GM12878 (cell line): ENCODE data around the gene KASH5. TPM values are rescaled to one million over a fixed set of nuclear protein-coding genes. Genes with fewer than 3 reads are reported as not detected.

Source experiments
- ATAC-seq: fragments of 200-7000 bp; cut with Tn5 transposase; 3 replicates; pipeline ENCODE4 v1.9.1; 2020; ENCODE audit warnings: mild to moderate bottlenecking, moderate library complexity
- BruUV-seq: library from RNA; stranded (reverse); fragments of 400-500 nt; replicated peaks from 2 replicates; lab custom pipeline; 2021; lab: Mats Ljungman, UMichigan
- CTCF ChIA-PET: fragments of 300-600 bp; sonication (Branson Sonifier 250); formaldehyde crosslinking; extraction: SDS; loops from one replicate; lab custom pipeline; 2021; ENCODE audit warnings: inconsistent platforms; lab: Yijun Ruan, JAX
- POLR2A ChIA-PET: fragments of 350-600 bp; formaldehyde crosslinking; extraction: SDS; loops from one replicate; lab custom pipeline; 2021; ENCODE audit warnings: inconsistent platforms; lab: Charles Lee
- RAD21 ChIA-PET: fragments of 300-600 bp; sonication (Branson Sonifier 250); formaldehyde crosslinking; loops from one replicate; lab custom pipeline; 2023; ENCODE audit warnings: antibody characterized with exemption; ENCODE audit not compliant: unreplicated experiment; lab: Charles Lee
- SMC1A ChIA-PET: fragments of 300-600 bp; sonication (Branson Sonifier 250); formaldehyde crosslinking; loops from one replicate; lab custom pipeline; 2023; ENCODE audit not compliant: unreplicated experiment, uncharacterized antibody; lab: Charles Lee
- DNase-seq: peaks from one replicate; pipeline ENCODE4 v3.0.0-alpha.2; 2011; ENCODE audit warnings: low read depth, low spot score
- FAIRE-seq: peaks from 3 replicates; lab custom pipeline; 2011; peaks lifted over from hg19 to GRCh38; lab: Jason Lieb, UNC
- H2AFZ ChIP-seq: 2 replicates; pipeline ENCODE4 v1.6.0; 2011; ENCODE audit warnings: low read depth, low read length, control low read depth; ENCODE audit not compliant: control insufficient read depth
- H3K27ac ChIP-seq: 2 replicates; pipeline ENCODE4 v1.5.1; 2011; ENCODE audit warnings: control low read depth; ENCODE audit not compliant: control insufficient read depth, insufficient read depth
- H3K27me3 ChIP-seq, 2 experiments: replicated peaks in 1 of 2; 2 replicates each; pipeline versions ENCODE4 v1.6.0 to v1.6.1; 2011; ENCODE audit warnings: low read length in 1 of 2; ENCODE audit not compliant: control insufficient read depth in 2 of 2, insufficient read depth in 2 of 2
- H3K36me3 ChIP-seq, 2 experiments: 2 replicates each; pipeline ENCODE4 v1.5.1; 2011; ENCODE audit warnings: low read length in 1 of 2; ENCODE audit not compliant: control insufficient read depth in 2 of 2, insufficient read depth in 2 of 2
- H3K4me1 ChIP-seq: 2 replicates; pipeline ENCODE4 v1.6.1; 2011; ENCODE audit warnings: mild to moderate bottlenecking, low read length, moderate library complexity, mixed read lengths; ENCODE audit not compliant: control insufficient read depth, insufficient read depth
- H3K4me2 ChIP-seq: 2 replicates; pipeline ENCODE4 v1.6.0; 2011; ENCODE audit warnings: control low read depth; ENCODE audit not compliant: control insufficient read depth, insufficient read depth
- H3K4me3 ChIP-seq: fragments of 200-600 bp; sonication (generic); 2 replicates; pipeline ENCODE4 v1.5.1; 2016
- H3K79me2 ChIP-seq: 2 replicates; pipeline ENCODE4 v1.6.0; 2011; ENCODE audit warnings: low read length; ENCODE audit not compliant: control insufficient read depth, insufficient read depth
- H3K9ac ChIP-seq: 2 replicates; pipeline ENCODE4 v1.8.0; 2011; ENCODE audit warnings: low read length, control low read depth, mixed read lengths; ENCODE audit not compliant: control insufficient read depth, insufficient read depth
- H3K9me3 ChIP-seq: replicated peaks from 3 replicates; pipeline ENCODE4 v1.5.1; 2011; ENCODE audit warnings: mild to moderate bottlenecking, low read length; ENCODE audit not compliant: control insufficient read depth, insufficient read depth
- H4K20me1 ChIP-seq: 2 replicates; pipeline ENCODE4 v1.6.0; 2011; ENCODE audit not compliant: control insufficient read depth, insufficient read depth
- BCL3 ChIP-seq: IDR thresholded peaks from 2 replicates; pipeline ENCODE4 v1.6.1; 2011; ENCODE audit warnings: borderline replicate concordance, low read depth, mild to moderate bottlenecking, moderate library complexity, low read length; ENCODE audit not compliant: insufficient read depth, poor library complexity, severe bottlenecking
- MTA2 ChIP-seq: fragments of 450-650 bp; IDR thresholded peaks from 2 replicates; pipeline ENCODE4 v1.6.1; 2016; ENCODE audit warnings: low read depth, mild to moderate bottlenecking, moderate library complexity
- POLR2AphosphoS2 ChIP-seq: IDR thresholded peaks from 2 replicates; pipeline ENCODE4 v1.6.1; 2011; ENCODE audit warnings: low read depth, mild to moderate bottlenecking, low read length, improper control_type of control experiment, moderate library complexity
- TCF12 ChIP-seq: IDR thresholded peaks from 2 replicates; pipeline ENCODE4 v1.6.1; 2011; ENCODE audit warnings: low read depth, mild to moderate bottlenecking, low read length
- USF2 ChIP-seq: IDR thresholded peaks from 2 replicates; pipeline ENCODE4 v1.6.1; 2011; ENCODE audit warnings: low read depth, low read length, improper control_type of control experiment, borderline replicate concordance
- ZNF274 ChIP-seq: IDR thresholded peaks from one replicate; pipeline ENCODE4 v1.8.0; 2011; ENCODE audit not compliant: insufficient read length, insufficient read depth
- WGBS: methylation state at CpG from one replicate; pipeline ENCODE4 v1.1.6; 2016; ENCODE audit warnings: low lambda C conversion rate; ENCODE audit not compliant: insufficient replicate concordance, insufficient coverage; ENCODE audit errors: missing lambda C conversion rate; 5-methylcytosine and 5-hydroxymethylcytosine counted together
- in situ Hi-C: fragments of 300-500 bp; cut with MboI; formaldehyde crosslinking; loops from 9 replicates; pipeline ENCODE4 v1.14.3; 2018; ENCODE audit warnings: mixed read lengths
- intact Hi-C: fragments of 100-400 bp; cut with micrococcal nuclease; formaldehyde crosslinking; loops from one replicate; pipeline ENCODE4 v1.14.2; 2022; ENCODE audit not compliant: unreplicated experiment
- polyA plus RNA-seq, 11 experiments: library from polyadenylated mRNA; depleted of rRNA in 4 of 11; unstranded in 6 of 11; stranded (reverse) in 5 of 11; fragments of >200 nt; fragmentation: Nextera tagmentation in 4 of 11; fragmentation: Illumina TruSeq in 1 of 11; extraction: Ambion mirVana in 4 of 11; extraction: Trizol in 1 of 11; gene quantifications; 1 replicate in 1 of 11; 2 replicates in 10 of 11; pipeline versions ENCODE4 v1.2.1 to v1.2.3, GENCODE V29; 2011 to 2016; ENCODE audit warnings: inconsistent platforms in 2 of 11, missing spikeins in 2 of 11, low read depth in 1 of 11
- total RNA-seq, 4 experiments: library from RNA; depleted of rRNA in 3 of 4; stranded (reverse); fragments of >200 nt in 3 of 4; fragmentation: Illumina TruSeq in 1 of 4; extraction: Trizol in 1 of 4; gene quantifications; 2 replicates each; pipeline versions ENCODE4 v1.2.1 to v1.2.3, GENCODE V29; 2013 to 2021
- TF ChIP-seq, protein P1 (sequence below): fragments of 450-650 bp; conservative IDR thresholded peaks from 2 replicates; pipeline ENCODE4 v1.6.1; 2017; ENCODE audit warnings: mild to moderate bottlenecking, moderate library complexity

Gene KASH5
- total and polyA plus RNA-seq, 10 of the 15 experiments (the other 5 are each of a cell fraction or from before 2014, with no cell fraction given) = 0.03 to 0.06 (median 0.05) TPM; not detected in 7

GRCh38 chr19:49447485-49448431, 59.7 kb downstream of the KASH5 start:
- DNase-seq (no peak), FAIRE-seq (no peak), ATAC-seq (no peak)
- TF ChIP-seq ZNF274 (no peak), POLR2AphosphoS2 (0 out of 2 replicates have a peak, but pooled peaks have one; percentile 25)
- TSS peak; percentile 10 for BruUV-seq
- Histone ChIP-seq H3K4me3 (no peak overlapping the region), H3K4me1 (peaks cover 5% of the 10 kb centered on the region), H3K36me3 (peaks cover 2 to 6% of the 10 kb centered on the region in 2 experiments; a peak in 3 of 4 replicates), H3K9me3 (no peaks in the 10 kb centered on the region), H3K4me2 (no peak overlapping the region), H4K20me1 (no peaks in the 10 kb centered on the region; the same call in 1 of the 2 replicates), H3K9ac (no peak overlapping the region), H2AFZ (no peak overlapping the region), H3K79me2 (peaks cover 19% of the 10 kb centered on the region), H3K27ac (no peak overlapping the region), H3K27me3 (no peaks in the 10 kb centered on the region)
- ChIA-PET CTCF (interaction anchor here (0.6 to 1.3 kb wide), 3 partner anchors 25 to 170 kb away, joined by 3 to 5 read pairs (median 3); partner anchors contain the start of gene FLT3LG), RAD21 (no interaction called here), POLR2A (interaction anchor here (2.4 kb wide), 1 partner anchor 23 kb away, joined by 5 read pairs; no protein-coding TSS in a partner anchor), SMC1A (interaction anchor here (0.9 to 3.4 kb wide), 2 partner anchors 23 to 26 kb away, joined by 4 to 11 read pairs; partner anchors contain the start of gene FLT3LG)
- in situ Hi-C loops = no loop called here
- WGBS = 93% methylated on average over 27 of the region's 32 CpGs
- intact Hi-C loops = no loop called here

- Histone ChIP-seq H3K79me2 (peaks cover 19% of the 10 kb centered on the region), H2AFZ (no peak overlapping the region), H3K36me3 (peaks cover 2 to 6% of the 10 kb centered on the region in 2 experiments; a peak in 3 of 4 replicates), H3K27ac (no peak overlapping the region), H3K9me3 (no peaks in the 10 kb centered on the region), H3K4me3 (no peak overlapping the region), H4K20me1 (no peaks in the 10 kb centered on the region; the same call in 1 of the 2 replicates), H3K27me3 (no peaks in the 10 kb centered on the region), H3K4me1 (peaks cover 5% of the 10 kb centered on the region), H3K4me2 (no peak overlapping the region), H3K9ac (no peak overlapping the region)
- in situ Hi-C loops = no loop called here
- DNase-seq (no peak), FAIRE-seq (no peak), ATAC-seq (no peak)
- intact Hi-C loops = no loop called here
- ChIA-PET SMC1A (interaction anchor here (0.9 kb wide), 1 partner anchor 25 kb away, joined by 4 read pairs; the partner anchor contains the start of gene FLT3LG), POLR2A (interaction anchor here (2.4 kb wide), 1 partner anchor 22 kb away, joined by 5 read pairs; no protein-coding TSS in a partner anchor), RAD21 (no interaction called here), CTCF (interaction anchor here (1.0 to 1.3 kb wide), 2 partner anchors 25 to 122 kb away, joined by 3 to 5 read pairs; partner anchors contain the start of gene FLT3LG)
- WGBS = 91% methylated on average over 5 of the region's 6 CpGs
- no peak for TF ChIP-seq USF2
- TF ChIP-seq, protein P1, sequence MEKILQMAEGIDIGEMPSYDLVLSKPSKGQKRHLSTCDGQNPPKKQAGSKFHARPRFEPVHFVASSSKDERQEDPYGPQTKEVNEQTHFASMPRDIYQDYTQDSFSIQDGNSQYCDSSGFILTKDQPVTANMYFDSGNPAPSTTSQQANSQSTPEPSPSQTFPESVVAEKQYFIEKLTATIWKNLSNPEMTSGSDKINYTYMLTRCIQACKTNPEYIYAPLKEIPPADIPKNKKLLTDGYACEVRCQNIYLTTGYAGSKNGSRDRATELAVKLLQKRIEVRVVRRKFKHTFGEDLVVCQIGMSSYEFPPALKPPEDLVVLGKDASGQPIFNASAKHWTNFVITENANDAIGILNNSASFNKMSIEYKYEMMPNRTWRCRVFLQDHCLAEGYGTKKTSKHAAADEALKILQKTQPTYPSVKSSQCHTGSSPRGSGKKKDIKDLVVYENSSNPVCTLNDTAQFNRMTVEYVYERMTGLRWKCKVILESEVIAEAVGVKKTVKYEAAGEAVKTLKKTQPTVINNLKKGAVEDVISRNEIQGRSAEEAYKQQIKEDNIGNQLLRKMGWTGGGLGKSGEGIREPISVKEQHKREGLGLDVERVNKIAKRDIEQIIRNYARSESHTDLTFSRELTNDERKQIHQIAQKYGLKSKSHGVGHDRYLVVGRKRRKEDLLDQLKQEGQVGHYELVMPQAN = no peak
- no peak for TF ChIP-seq BCL3
- TF ChIP-seq TCF12 = no peak
- no peak for TF ChIP-seq MTA2
- BruUV-seq = no TSS peak
Observed at GRCh38 chr19:49448432-49448786, 60.4 kb downstream of the KASH5 start.
